Activated naive CD8-positive, alpha-beta T cell treated with anti-CD3 and anti-CD28 coated beads, Interleukin-2, amount 10 ng/mL, durations not matched to agents 7 days and 5 days (primary cell): Measurements from ENCODE around the gene TBC1D22B. TPM values are rescaled to one million over a fixed set of nuclear protein-coding genes. Genes with fewer than 3 reads are reported as not detected.

Source experiments
- ATAC-seq: fragments of 150-1000 bp; cut with Tn5 transposase; one replicate; pipeline ENCODE4 v1.10.0; 2021; ENCODE audit warnings: low read depth, moderate library complexity
- POLR2A ChIA-PET: fragments of 350-600 bp; sonication (Branson Sonifier 250); formaldehyde crosslinking; loops from one replicate; lab custom pipeline; 2021; ENCODE audit warnings: antibody characterized with exemption; lab: Charles Lee
- DNase-seq: peaks from one replicate; pipeline ENCODE4 v3.0.0; 2021
- H3K27ac Mint-ChIP-seq: one replicate; pipeline ENCODE4 v1.8.0; 2022; ENCODE audit warnings: mild to moderate bottlenecking, mixed read lengths
- H3K27me3 Mint-ChIP-seq: one replicate; pipeline ENCODE4 v1.8.0; 2022; ENCODE audit warnings: mild to moderate bottlenecking, moderate library complexity, mixed read lengths
- H3K36me3 Mint-ChIP-seq: one replicate; pipeline ENCODE4 v1.8.0; 2021; ENCODE audit warnings: mild to moderate bottlenecking, mixed read lengths
- H3K4me1 Mint-ChIP-seq: one replicate; pipeline ENCODE4 v1.8.0; 2021; ENCODE audit warnings: mixed read lengths
- H3K4me3 Mint-ChIP-seq: one replicate; pipeline ENCODE4 v1.8.0; 2022; ENCODE audit warnings: mild to moderate bottlenecking, moderate library complexity, mixed read lengths
- H3K9me3 Mint-ChIP-seq: one replicate; pipeline ENCODE4 v1.8.0; 2021; ENCODE audit warnings: mixed read lengths
- total RNA-seq, 2 experiments: library from RNA; stranded (reverse); gene quantifications; one replicate each; pipeline ENCODE4 v1.2.3, GENCODE V29; 2021

TBC1D22B gene
- total RNA-seq, 2 experiments from 2014 or later = 13.8 to 14.7 TPM

GRCh38 chr6:37353761-37354525 lies 96.4 kb downstream of the TBC1D22B start, which contains the start of gene RNF8:
TSS of gene RNF8 (plus strand) at chr6:37353983. CDS start at chr6:37354165, 182 bp downstream.
- Mint-ChIP-seq H3K27ac (peak within 1 kb of the TSS; percentile 90), H3K9me3 (no peaks in the 10 kb centered on the region), H3K4me3 (peak within 1 kb of the TSS; percentile 95), H3K27me3 (peaks cover 6% of the 10 kb centered on the region), H3K4me1 (peaks cover 22% of the 10 kb centered on the region), H3K36me3 (peaks cover 5% of the 10 kb centered on the region)
- ATAC-seq = peak; percentile 99
- POLR2A ChIA-PET = interaction anchor here (0.6 to 1.1 kb wide), 6 partner anchors 13 to 80 kb away, joined by 3 to 4 read pairs (median 3); partner anchors contain the start of gene CMTR1
- peak; percentile 91 for DNase-seq

- peaks cover 22% of the 10 kb centered on the region for H3K4me1 Mint-ChIP-seq
- ATAC-seq (no peak), DNase-seq (peak; percentile 51)
- peaks cover 5% of the 10 kb centered on the region for H3K36me3 Mint-ChIP-seq
- H3K27ac Mint-ChIP-seq = peak overlapping the region; percentile 90
- H3K4me3 Mint-ChIP-seq = peak overlapping the region; percentile 95
- POLR2A ChIA-PET = interaction anchor here (0.6 to 1.1 kb wide), 5 partner anchors 12 to 79 kb away, joined by 3 to 4 read pairs (median 3); partner anchors contain the start of gene CMTR1
- no peaks in the 10 kb centered on the region for H3K9me3 Mint-ChIP-seq
- peaks cover 4% of the 10 kb centered on the region for H3K27me3 Mint-ChIP-seq
These were observed 97.2 kb downstream of the TBC1D22B start for GRCh38 chr6:37354526-37355384.

- H3K9me3 Mint-ChIP-seq = no peaks in the 10 kb centered on the region
- H3K4me3 Mint-ChIP-seq = no peak overlapping the region
- POLR2A ChIA-PET = no interaction called here
- no peak for ATAC-seq
- peaks cover 22% of the 10 kb centered on the region for H3K4me1 Mint-ChIP-seq
- no peak overlapping the region for H3K27ac Mint-ChIP-seq
- H3K27me3 Mint-ChIP-seq = peaks cover 3% of the 10 kb centered on the region
- peaks cover 5% of the 10 kb centered on the region for H3K36me3 Mint-ChIP-seq
- DNase-seq = no peak
These were observed 99.7 kb downstream of the TBC1D22B start for GRCh38 chr6:37357288-37357687.

- no peaks in the 10 kb centered on the region for H3K27me3 Mint-ChIP-seq
- H3K4me1 Mint-ChIP-seq = peaks cover 20% of the 10 kb centered on the region
- H3K9me3 Mint-ChIP-seq = no peaks in the 10 kb centered on the region
- no peak for ATAC-seq
- POLR2A ChIA-PET = no interaction called here
- no peak overlapping the region for H3K4me3 Mint-ChIP-seq
- no peak overlapping the region for H3K27ac Mint-ChIP-seq
- peaks cover 5% of the 10 kb centered on the region for H3K36me3 Mint-ChIP-seq
- no peak for DNase-seq
These were observed 100.3 kb downstream of the TBC1D22B start for GRCh38 chr6:37357860-37358259.

GRCh38 chr6:37359039-37359438 lies 101.5 kb downstream of the TBC1D22B start:
- Mint-ChIP-seq H3K27ac (no peak overlapping the region), H3K4me1 (peaks cover 14% of the 10 kb centered on the region)

GRCh38 chr6:37362101-37362828 lies 104.7 kb downstream of the TBC1D22B start:
- no peaks in the 10 kb centered on the region for H3K27me3 Mint-ChIP-seq
- H3K27ac Mint-ChIP-seq = no peak overlapping the region
- DNase-seq (no peak), ATAC-seq (no peak)
- H3K4me1 Mint-ChIP-seq = peaks cover 3% of the 10 kb centered on the region
- H3K36me3 Mint-ChIP-seq = no peaks in the 10 kb centered on the region
- H3K4me3 Mint-ChIP-seq = no peak overlapping the region
- no peaks in the 10 kb centered on the region for H3K9me3 Mint-ChIP-seq
- POLR2A ChIA-PET = no interaction called here

More at GRCh38 chr6:37359039-37359438, 101.5 kb downstream of the TBC1D22B start:
- no peak for ATAC-seq
- H3K9me3 Mint-ChIP-seq = no peaks in the 10 kb centered on the region
- POLR2A ChIA-PET = no interaction called here
- DNase-seq = no peak
- H3K4me3 Mint-ChIP-seq = no peak overlapping the region
- peaks cover 3% of the 10 kb centered on the region for H3K36me3 Mint-ChIP-seq
- no peaks in the 10 kb centered on the region for H3K27me3 Mint-ChIP-seq

- Mint-ChIP-seq H3K27ac (no peak overlapping the region), H3K9me3 (no peaks in the 10 kb centered on the region), H3K4me1 (peaks cover 7% of the 10 kb centered on the region), H3K4me3 (no peak overlapping the region), H3K36me3 (peaks cover 8% of the 10 kb centered on the region), H3K27me3 (no peaks in the 10 kb centered on the region)
- no peak for ATAC-seq
- POLR2A ChIA-PET = interaction anchor here (0.5 kb wide), 1 partner anchor 299 kb away, joined by 3 read pairs; no protein-coding TSS in a partner anchor
- no peak for DNase-seq
These were observed 108.2 kb downstream of the TBC1D22B start for GRCh38 chr6:37365791-37366190.

GRCh38 chr6:37366910-37367309 lies 109.3 kb downstream of the TBC1D22B start:
- no peak overlapping the region for H3K27ac Mint-ChIP-seq
- DNase-seq (no peak), ATAC-seq (no peak)
- POLR2A ChIA-PET = interaction anchor here (0.8 kb wide), 1 partner anchor 12 kb away, joined by 3 read pairs; no protein-coding TSS in a partner anchor
- H3K4me1 Mint-ChIP-seq = peaks cover 7% of the 10 kb centered on the region
- H3K27me3 Mint-ChIP-seq = no peaks in the 10 kb centered on the region
- H3K4me3 Mint-ChIP-seq = no peak overlapping the region
- H3K36me3 Mint-ChIP-seq = peaks cover 9% of the 10 kb centered on the region
- H3K9me3 Mint-ChIP-seq = no peaks in the 10 kb centered on the region

GRCh38 chr6:37368961-37369320 lies 111.4 kb downstream of the TBC1D22B start:
- POLR2A ChIA-PET = interaction anchor here (0.6 kb wide), 1 partner anchor 56 kb away, joined by 4 read pairs; no protein-coding TSS in a partner anchor
- DNase-seq (no peak), ATAC-seq (no peak)
- H3K4me1 Mint-ChIP-seq = peaks cover 7% of the 10 kb centered on the region
- H3K4me3 Mint-ChIP-seq = no peak overlapping the region
- peaks cover 9% of the 10 kb centered on the region for H3K36me3 Mint-ChIP-seq
- H3K9me3 Mint-ChIP-seq = no peaks in the 10 kb centered on the region
- H3K27me3 Mint-ChIP-seq = no peaks in the 10 kb centered on the region
- H3K27ac Mint-ChIP-seq = peak overlapping the region; percentile 14

- Mint-ChIP-seq H3K36me3 (peaks cover 12% of the 10 kb centered on the region), H3K4me1 (peaks cover 7% of the 10 kb centered on the region), H3K9me3 (no peaks in the 10 kb centered on the region), H3K27me3 (no peaks in the 10 kb centered on the region), H3K27ac (peak overlapping the region; percentile 14), H3K4me3 (no peak overlapping the region)
- POLR2A ChIA-PET = no interaction called here
- ATAC-seq (no peak), DNase-seq (no peak)
These were observed 112.0 kb downstream of the TBC1D22B start for GRCh38 chr6:37369321-37370201.

GRCh38 chr6:37371154-37372083 lies 113.8 kb downstream of the TBC1D22B start:
- ATAC-seq = no peak
- Mint-ChIP-seq H3K27me3 (no peaks in the 10 kb centered on the region), H3K27ac (no peak overlapping the region), H3K4me1 (peaks cover 7% of the 10 kb centered on the region), H3K9me3 (no peaks in the 10 kb centered on the region), H3K4me3 (no peak overlapping the region), H3K36me3 (peaks cover 15% of the 10 kb centered on the region)
- DNase-seq = no peak
- POLR2A ChIA-PET = interaction anchor here (0.5 kb wide), 1 partner anchor 46 kb away, joined by 4 read pairs; no protein-coding TSS in a partner anchor
